SIG-M5 treated with dmso at 0.1 percent for 504 hours (cell line): ENCODE results near the gene AGPAT3.

Source experiments
- DNase-seq: peaks from one replicate; lab custom pipeline; 2025; ENCODE audit not compliant: unreplicated experiment; lab: John Stamatoyannopoulos, UW

The AGPAT3 gene

DNA sequence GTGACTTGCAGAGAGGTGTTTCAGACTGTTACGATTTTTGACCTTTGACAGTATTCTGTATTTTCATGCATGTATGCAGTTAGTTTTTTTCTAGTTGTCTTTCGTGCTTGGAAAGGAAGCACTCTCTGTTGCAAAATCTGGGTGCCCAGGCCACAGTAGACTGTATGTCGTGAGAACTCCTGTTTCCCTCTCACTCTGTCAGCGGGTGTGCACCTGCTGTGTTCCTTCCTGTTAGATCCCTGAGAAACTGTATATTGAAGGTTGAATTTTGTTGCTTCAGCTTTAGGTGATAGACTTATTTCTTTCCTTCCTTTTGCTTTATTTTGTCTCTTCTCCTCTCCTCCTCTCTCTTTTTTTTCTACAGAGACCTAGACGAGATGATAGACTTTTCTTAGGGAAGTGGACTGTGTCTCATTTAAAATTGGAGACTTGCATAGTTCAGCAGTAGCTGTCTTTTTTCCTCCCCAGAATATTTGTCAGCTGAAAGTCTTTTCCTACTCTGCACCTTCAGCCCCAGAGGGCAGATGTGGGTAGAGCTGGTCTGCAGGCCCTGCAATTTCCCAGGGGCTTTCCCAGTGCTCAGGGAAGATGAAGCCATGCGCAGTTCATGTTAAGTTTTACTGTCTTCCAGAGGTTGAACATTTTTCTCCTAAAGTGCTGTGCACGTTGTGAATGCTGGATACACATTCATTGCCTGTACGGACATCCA lies 148.5 kb downstream of the AGPAT3 start:
- DNase-seq, result peak; percentile 86

DNA sequence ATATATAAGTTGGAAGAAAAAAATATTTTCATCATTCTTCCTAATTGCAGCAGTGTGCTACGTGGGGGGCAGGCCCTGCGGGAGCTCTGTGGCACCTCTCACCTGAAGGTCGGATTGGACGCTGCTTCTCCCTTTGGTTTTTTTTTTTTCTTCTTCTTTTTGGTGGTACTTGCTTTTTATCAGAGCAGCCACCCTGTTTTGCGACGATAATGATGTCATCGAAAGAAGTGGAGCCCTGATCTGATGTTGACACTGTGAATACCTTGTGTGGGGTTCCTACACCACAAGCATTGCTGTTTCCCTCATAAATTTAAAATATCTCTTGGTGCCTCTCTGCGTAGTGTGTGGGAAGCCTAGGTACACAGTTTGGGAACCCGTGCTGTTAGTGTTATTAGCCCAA lies 152.6 kb downstream of the AGPAT3 start:
- no peak for DNase-seq

DNA sequence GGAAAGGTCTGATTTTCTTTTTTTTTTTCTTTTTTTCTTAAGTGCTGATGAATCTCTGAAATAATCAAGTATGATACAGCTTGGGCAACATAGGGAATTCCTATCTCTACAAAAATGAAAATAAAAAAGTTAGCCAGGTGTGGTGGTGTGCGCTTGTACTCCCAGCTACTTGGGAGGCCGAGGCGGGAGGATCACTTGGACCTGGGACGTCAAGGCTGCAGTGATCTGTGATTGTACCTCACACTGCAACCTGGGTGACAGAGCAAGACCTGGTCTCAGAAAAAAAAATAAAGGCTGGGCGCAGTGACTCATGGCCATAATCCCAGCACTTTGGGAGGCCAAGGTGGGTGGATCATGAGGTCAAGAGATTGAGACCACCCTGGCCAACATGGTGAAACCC lies 153.1 kb downstream of the AGPAT3 start:
- no peak for DNase-seq

DNA sequence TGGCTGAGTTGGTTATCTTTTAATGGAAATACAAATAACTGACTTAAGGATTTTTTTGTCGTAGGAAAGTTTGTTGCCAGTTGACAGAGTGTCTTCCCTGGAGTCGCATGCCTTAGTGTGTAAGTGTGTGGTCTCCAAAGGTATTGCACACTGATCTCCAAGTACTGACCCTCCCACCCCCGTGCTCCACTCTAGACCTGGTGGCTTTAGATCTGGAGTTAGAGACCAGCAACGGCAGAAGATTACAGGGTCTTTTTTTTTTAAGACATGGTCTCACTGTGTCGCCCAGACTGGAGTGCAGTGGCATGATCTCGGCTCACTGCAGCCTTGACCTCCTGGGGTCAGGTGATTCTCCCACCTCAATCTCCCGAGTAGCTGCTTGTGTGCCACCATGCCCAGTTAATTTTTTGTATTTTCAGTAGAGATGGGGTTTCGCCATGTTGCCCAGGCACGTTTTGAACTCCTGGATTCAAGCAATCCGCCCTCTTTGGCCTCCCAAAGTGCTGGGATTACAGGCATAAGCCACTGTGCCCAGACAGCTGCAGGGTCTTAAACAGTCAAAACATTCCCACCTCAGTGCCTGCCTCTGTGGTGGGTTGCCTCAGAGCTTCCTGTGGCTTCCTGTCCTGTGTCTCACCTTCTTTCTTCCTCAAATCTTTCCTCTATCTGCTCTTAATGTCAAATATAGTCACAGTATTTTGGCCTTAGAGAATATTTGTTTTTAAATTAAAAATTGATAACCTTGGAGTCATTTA lies 154.0 kb downstream of the AGPAT3 start:
- no peak for DNase-seq

DNA sequence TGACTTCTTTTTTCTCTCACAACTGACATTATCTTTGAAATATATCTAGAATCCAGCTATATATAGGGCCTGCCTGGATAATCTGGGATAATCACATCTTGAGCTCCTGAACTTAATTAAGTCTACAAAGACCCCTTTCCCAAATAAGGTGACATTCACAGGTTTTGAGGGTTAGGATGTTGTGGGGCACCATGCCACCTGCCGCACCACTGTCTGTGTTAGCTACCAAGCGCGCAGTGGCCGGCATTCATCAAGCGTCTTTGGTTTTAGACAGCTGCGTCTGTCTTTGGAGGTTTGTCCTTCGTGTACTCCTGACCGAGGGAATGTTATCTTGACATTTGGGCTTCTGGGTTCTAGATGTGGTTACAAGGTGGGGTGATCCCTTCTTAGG lies 154.5 kb downstream of the AGPAT3 start:
- no peak for DNase-seq

DNA sequence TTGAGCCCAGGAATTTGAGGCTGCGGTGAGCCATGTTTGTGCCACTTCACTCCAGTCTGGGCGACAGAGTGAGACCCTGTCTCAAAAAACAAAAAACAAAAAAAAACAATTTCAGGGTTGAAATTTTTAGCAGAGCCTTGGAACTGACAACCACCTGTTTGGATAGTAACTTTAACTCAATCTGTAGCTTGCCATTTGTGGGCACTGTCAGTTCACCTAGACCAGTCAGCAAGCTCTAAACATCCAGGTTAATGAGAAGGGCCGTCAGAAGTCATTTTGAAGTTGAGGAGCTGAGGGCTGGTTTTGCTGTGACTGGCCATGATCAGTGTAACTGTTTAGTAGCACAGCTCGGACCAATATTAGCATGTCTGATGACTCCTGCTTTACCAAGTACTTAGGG lies 155.5 kb downstream of the AGPAT3 start:
- no peak for DNase-seq

DNA sequence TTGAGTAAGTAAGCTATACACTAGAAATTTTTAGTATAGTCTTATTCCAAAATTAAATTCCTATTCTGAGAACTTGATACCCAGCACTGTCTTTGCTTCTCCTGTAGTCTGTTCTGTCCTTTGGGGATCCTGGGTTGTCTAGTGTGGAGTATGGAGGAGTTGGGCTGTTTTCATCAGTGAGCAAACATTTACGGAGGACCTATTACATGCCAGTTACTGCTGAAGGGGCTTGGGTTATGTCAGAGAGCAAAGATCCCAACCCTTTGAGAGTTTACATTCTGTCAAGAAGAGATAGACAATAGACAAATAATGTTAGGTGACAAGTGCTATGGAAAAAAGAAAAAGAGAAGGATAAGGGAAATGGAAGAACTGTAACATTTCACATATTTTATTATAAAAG lies 156.0 kb downstream of the AGPAT3 start:
- no peak for DNase-seq

DNA sequence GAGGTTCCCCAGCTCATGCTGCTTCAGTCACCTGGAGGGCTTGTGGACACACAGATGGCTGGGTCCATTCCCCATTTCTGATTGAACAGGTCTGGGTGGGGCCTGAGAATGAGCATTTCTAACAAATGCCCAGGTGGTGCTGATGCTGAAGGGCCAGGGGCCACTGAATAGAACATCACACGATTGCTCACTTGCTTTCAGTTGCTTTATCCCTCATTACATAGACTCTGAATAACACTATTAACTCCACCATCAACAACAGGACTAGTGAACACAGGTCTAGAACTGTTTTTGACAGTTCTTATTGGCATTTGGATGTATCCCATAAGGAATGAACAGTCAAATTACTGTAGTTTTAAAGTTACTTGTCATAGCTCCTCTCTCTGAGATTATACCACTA lies 159.2 kb downstream of the AGPAT3 start:
- no peak for DNase-seq

DNA sequence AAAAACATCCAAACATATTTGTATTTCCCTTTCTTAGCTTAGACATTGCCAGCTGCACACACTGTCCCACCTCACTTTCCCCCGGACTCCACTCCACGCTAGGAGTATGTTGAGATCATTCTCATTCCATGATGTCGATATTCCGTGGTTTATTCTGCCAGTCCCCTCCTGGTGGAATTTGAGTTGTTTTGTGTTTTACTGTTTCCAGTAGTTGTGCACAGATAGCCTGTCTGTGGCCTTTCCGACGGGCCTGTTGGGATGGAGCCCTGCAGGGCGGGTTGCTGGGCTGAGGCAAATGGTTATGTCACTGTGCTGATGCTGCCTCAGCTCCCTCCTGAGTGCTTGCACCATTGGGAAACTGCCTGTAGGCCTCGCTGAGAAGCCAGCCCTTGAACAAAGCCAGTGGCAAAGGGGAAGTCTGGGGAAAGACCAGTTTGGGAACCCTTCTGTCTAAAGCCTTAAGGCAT lies 159.9 kb downstream of the AGPAT3 start:
- peak; percentile 82 for DNase-seq

DNA sequence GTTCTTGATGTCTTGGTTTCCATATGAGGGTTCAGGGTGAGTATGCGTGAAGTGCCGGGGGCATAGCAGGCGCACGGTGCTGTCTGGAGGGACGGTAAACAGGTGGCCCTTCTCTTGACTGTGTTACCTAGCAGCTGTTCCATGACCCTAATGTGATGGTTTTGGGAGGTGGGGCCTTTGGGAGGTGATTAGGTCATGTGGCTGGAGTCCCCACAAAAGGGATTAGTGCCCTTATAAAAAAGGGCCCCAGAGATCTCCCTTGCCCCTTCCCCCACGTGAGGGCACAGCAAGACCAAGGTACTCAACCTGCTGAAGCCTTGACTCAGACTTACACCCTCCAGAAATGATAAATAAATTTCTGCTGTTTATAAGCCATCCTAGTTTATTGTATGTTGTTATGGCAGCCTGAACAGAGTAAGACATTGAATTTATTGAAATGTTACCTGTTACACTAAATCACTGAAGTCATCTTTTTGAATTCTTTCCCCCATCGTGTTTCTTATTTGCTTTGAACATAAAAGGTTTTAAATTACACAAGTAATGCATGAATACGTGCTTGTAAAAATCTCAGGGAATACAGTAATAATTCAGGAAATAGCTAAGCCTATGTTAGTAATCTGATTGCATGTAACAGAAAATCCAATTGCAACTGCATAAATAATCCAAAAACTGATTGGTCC lies 162.7 kb downstream of the AGPAT3 start:
- DNase-seq, result no peak

DNA sequence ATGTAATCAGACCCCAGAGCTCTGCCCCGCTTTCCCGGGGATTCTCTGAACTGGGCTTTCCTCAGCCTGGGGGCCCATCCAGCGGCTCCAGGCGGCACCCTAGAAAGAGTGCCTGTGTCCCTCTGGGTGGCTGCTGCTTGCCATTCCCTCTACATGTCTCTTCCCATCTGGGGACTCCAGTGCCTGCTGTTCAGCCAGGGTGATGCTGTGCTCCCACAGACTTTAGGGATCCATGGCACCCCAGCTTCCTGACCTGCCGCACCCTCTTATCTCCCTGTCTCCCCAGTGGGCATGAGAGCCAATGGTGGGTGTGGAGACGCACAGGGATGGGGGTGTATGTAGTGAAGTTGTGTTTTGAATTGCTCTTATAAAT lies 163.2 kb downstream of the AGPAT3 start:
- DNase-seq, result no peak

DNA sequence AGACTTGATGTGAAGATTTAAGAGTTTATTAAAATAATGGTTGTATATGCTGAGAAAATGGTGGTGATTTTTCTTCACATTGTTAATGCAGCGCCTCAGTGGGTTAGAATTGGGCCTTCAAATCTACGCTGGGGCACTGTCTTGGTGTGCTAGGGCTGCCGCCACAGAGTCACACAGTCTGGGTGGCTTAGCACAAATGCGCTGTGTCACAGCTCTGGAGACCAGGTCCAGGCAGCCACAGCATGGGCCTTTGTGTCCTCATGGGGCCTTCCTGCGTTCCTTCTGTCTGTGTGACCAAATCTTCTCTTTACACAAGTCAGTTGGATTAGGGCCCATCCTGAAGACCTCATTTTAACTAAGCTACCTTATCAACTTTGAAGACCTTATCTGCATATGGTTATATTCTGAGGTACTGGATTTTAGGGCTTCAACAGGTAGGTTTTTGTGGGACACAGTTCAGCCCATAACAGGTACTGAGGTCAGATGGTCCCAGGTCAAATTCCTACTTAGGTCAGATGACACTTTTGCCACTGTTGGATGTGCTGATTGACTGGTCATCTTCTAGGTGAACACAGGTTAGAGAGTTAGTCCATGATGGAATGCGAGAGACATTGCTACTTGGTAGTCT lies 164.6 kb downstream of the AGPAT3 start:
- no peak for DNase-seq

DNA sequence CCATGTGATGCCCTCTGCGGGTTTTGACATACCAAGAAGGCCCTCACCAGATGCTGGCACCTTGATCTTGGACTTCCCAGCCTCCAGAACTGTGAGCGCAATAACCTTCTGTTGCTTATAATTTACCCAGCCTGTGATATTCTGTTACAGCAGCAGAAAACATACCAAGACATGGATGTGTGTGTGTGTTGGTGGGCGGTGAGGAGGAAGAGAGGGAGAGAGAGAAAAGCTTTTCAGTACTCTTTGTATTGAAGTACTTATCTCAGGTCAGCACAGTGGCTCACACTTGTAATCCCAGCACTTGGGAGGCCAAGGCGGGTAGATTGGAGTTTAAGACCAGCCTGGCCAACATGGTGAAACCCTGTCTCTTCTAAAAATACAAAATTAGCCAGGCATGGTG lies 170.2 kb downstream of the AGPAT3 start:
- no peak for DNase-seq
